Immature natural killer cell (primary cell): Measurements from ENCODE around the gene MAML3. TPM values are rescaled to one million over a fixed set of nuclear protein-coding genes. Genes with fewer than 3 reads are reported as not detected.

Experiments used
- DNase-seq, 3 donors: peaks; one replicate each; pipeline ENCODE4 v3.0.0; 2022; ENCODE audit warnings: mixed read lengths in 1 of 3
- H3K27ac Mint-ChIP-seq, 6 donors: one replicate each; pipeline ENCODE4 v1.8.0; 2020; ENCODE audit warnings: mixed read lengths in 6 of 6, mild to moderate bottlenecking in 5 of 6, inconsistent platforms in 4 of 6, moderate library complexity in 3 of 6
- H3K27me3 Mint-ChIP-seq, 3 donors: one replicate each; pipeline ENCODE4 v1.8.0; 2020 to 2021; ENCODE audit warnings: low read depth in 3 of 3, mild to moderate bottlenecking in 3 of 3, mixed read lengths in 3 of 3, moderate library complexity in 3 of 3, inconsistent platforms in 1 of 3
- H3K36me3 Mint-ChIP-seq, 3 donors: one replicate each; pipeline ENCODE4 v1.8.0; 2020; ENCODE audit warnings: mixed read lengths in 3 of 3, inconsistent platforms in 2 of 3, mild to moderate bottlenecking in 2 of 3
- H3K4me1 Mint-ChIP-seq, 2 donors: one replicate each; pipeline ENCODE4 v1.8.0; 2020; ENCODE audit warnings: inconsistent platforms in 2 of 2, mild to moderate bottlenecking in 2 of 2, mixed read lengths in 2 of 2, moderate library complexity in 1 of 2
- H3K4me3 Mint-ChIP-seq, 5 donors: one replicate each; pipeline ENCODE4 v1.8.0; 2020; ENCODE audit warnings: mild to moderate bottlenecking in 5 of 5, mixed read lengths in 5 of 5, inconsistent platforms in 3 of 5, moderate library complexity in 3 of 5
- H3K9me3 Mint-ChIP-seq, 6 donors: one replicate each; pipeline ENCODE4 v1.8.0; 2020; ENCODE audit warnings: mild to moderate bottlenecking in 6 of 6, mixed read lengths in 6 of 6, inconsistent platforms in 4 of 6, moderate library complexity in 3 of 6
- polyA plus RNA-seq, 3 donors: library from polyadenylated mRNA; unstranded; fragments of 300-500 nt; fragmentation: Illumina TruSeq; gene quantifications; one replicate each; pipeline ENCODE4 v1.2.3, GENCODE V29; 2021

Gene MAML3
- polyA plus RNA-seq, 3 donors from 2014 or later, result 0.41 to 1.2 TPM; not detected in 1

- Mint-ChIP-seq H3K27me3 (peaks cover 3 to 5% (median 5%) of the 10 kb centered on the region in 3 donors), H3K4me1 (peaks cover 3 to 7% of the 10 kb centered on the region in 2 donors), H3K9me3 (no peaks in the 10 kb centered on the region), H3K27ac (peak overlapping the region in 1 of 6 donors; percentile 22), H3K36me3 (no peaks in the 10 kb centered on the region), H3K4me3 (no peak overlapping the region)
- no peak for DNase-seq
Measured at GRCh38 chr4:139740531-139741041, 413.4 kb downstream of the MAML3 start.

GRCh38 chr4:139740121-139740520 is 413.9 kb downstream of the MAML3 start:
- Mint-ChIP-seq H3K4me1 (peaks cover 3 to 7% of the 10 kb centered on the region in 2 donors), H3K9me3 (no peaks in the 10 kb centered on the region), H3K27ac (no peak overlapping the region), H3K36me3 (no peaks in the 10 kb centered on the region), H3K4me3 (no peak overlapping the region), H3K27me3 (peaks cover 5% of the 10 kb centered on the region in 3 donors)
- no peak for DNase-seq

- Mint-ChIP-seq H3K36me3 (no peaks in the 10 kb centered on the region), H3K4me3 (no peak overlapping the region), H3K27me3 (peaks cover 5 to 11% (median 11%) of the 10 kb centered on the region in 3 donors), H3K27ac (no peak overlapping the region), H3K4me1 (peaks cover 10 to 16% of the 10 kb centered on the region in 2 donors), H3K9me3 (no peaks in the 10 kb centered on the region)
- no peak for DNase-seq
Measured at GRCh38 chr4:139738846-139739613, 415.0 kb downstream of the MAML3 start.

- no peak overlapping the region for H3K4me3 Mint-ChIP-seq
- peaks cover 5 to 17% (median 14%) of the 10 kb centered on the region in 3 donors for H3K27me3 Mint-ChIP-seq
Measured at GRCh38 chr4:139736661-139737060, 417.3 kb downstream of the MAML3 start.

GRCh38 chr4:139736274-139736660 is 417.7 kb downstream of the MAML3 start:
- peaks cover 5 to 17% (median 14%) of the 10 kb centered on the region in 3 donors for H3K27me3 Mint-ChIP-seq
- H3K27ac Mint-ChIP-seq, result no peak overlapping the region
- no peaks in the 10 kb centered on the region for H3K9me3 Mint-ChIP-seq
- peak overlapping the region in 3 of 5 donors; percentile 47 to 71 (median 55) for H3K4me3 Mint-ChIP-seq
- no peak for DNase-seq
- H3K4me1 Mint-ChIP-seq, result peaks cover 10 to 16% of the 10 kb centered on the region in 2 donors
- peaks cover 0 to 3% (median 3%) of the 10 kb centered on the region in 3 donors for H3K36me3 Mint-ChIP-seq

More at GRCh38 chr4:139736661-139737060, 417.3 kb downstream of the MAML3 start:
- no peak overlapping the region for H3K27ac Mint-ChIP-seq
- H3K36me3 Mint-ChIP-seq, result peaks cover 0 to 3% (median 3%) of the 10 kb centered on the region in 3 donors
- H3K9me3 Mint-ChIP-seq, result no peaks in the 10 kb centered on the region
- no peak for DNase-seq
- peaks cover 10 to 16% of the 10 kb centered on the region in 2 donors for H3K4me1 Mint-ChIP-seq

GRCh38 chr4:139735381-139736273 is 418.4 kb downstream of the MAML3 start:
- H3K4me1 Mint-ChIP-seq, result peaks cover 10 to 16% of the 10 kb centered on the region in 2 donors

GRCh38 chr4:139734875-139735380 is 419.1 kb downstream of the MAML3 start:
- Mint-ChIP-seq H3K27me3 (peaks cover 5 to 21% (median 13%) of the 10 kb centered on the region in 3 donors), H3K27ac (peak overlapping the region in 2 of 6 donors; percentile 13 to 82), H3K9me3 (no peaks in the 10 kb centered on the region)

More at GRCh38 chr4:139735381-139736273, 418.4 kb downstream of the MAML3 start:
- Mint-ChIP-seq H3K27me3 (peaks cover 5 to 20% (median 12%) of the 10 kb centered on the region in 3 donors), H3K27ac (peak overlapping the region in 1 of 6 donors; percentile 82), H3K36me3 (peaks cover 0 to 3% (median 3%) of the 10 kb centered on the region in 3 donors), H3K4me3 (peak overlapping the region; percentile 71 to 84 (median 76)), H3K9me3 (no peaks in the 10 kb centered on the region)
- DNase-seq, result peak in 2 of 3 donors; percentile 3 to 6

GRCh38 chr4:139734201-139734874 is 419.6 kb downstream of the MAML3 start:
- H3K36me3 Mint-ChIP-seq, result peaks cover 0 to 3% (median 3%) of the 10 kb centered on the region in 3 donors
- no peaks in the 10 kb centered on the region for H3K9me3 Mint-ChIP-seq
- peaks cover 5 to 21% (median 13%) of the 10 kb centered on the region in 3 donors for H3K27me3 Mint-ChIP-seq
- H3K27ac Mint-ChIP-seq, result peak overlapping the region in 1 of 6 donors; percentile 13
- peak overlapping the region; percentile 71 to 84 (median 76) for H3K4me3 Mint-ChIP-seq
- peaks cover 10 to 16% of the 10 kb centered on the region in 2 donors for H3K4me1 Mint-ChIP-seq
- DNase-seq, result no peak

More at GRCh38 chr4:139734875-139735380, 419.1 kb downstream of the MAML3 start:
- peaks cover 0 to 3% (median 3%) of the 10 kb centered on the region in 3 donors for H3K36me3 Mint-ChIP-seq
- peak; percentile 65 to 74 (median 66) for DNase-seq
- H3K4me3 Mint-ChIP-seq, result peak overlapping the region; percentile 71 to 84 (median 76)
- H3K4me1 Mint-ChIP-seq, result peaks cover 10 to 16% of the 10 kb centered on the region in 2 donors

GRCh38 chr4:139732991-139733570 is 420.9 kb downstream of the MAML3 start:
- Mint-ChIP-seq H3K9me3 (no peaks in the 10 kb centered on the region), H3K36me3 (peaks cover 0 to 9% (median 7%) of the 10 kb centered on the region in 3 donors), H3K4me1 (peaks cover 10 to 16% of the 10 kb centered on the region in 2 donors), H3K27ac (no peak overlapping the region), H3K27me3 (peaks cover 5 to 21% (median 13%) of the 10 kb centered on the region in 3 donors), H3K4me3 (peak overlapping the region in 1 of 5 donors; percentile 24)
- DNase-seq, result no peak

GRCh38 chr4:139728840-139729239 is 425.1 kb downstream of the MAML3 start:
- no peak overlapping the region for H3K4me3 Mint-ChIP-seq
- H3K36me3 Mint-ChIP-seq, result peaks cover 0 to 9% (median 7%) of the 10 kb centered on the region in 3 donors
- no peaks in the 10 kb centered on the region for H3K9me3 Mint-ChIP-seq
- peaks cover 0 to 11% (median 4%) of the 10 kb centered on the region in 3 donors for H3K27me3 Mint-ChIP-seq
- H3K4me1 Mint-ChIP-seq, result no peaks in the 10 kb centered on the region
- DNase-seq, result no peak
- peak overlapping the region in 2 of 6 donors; percentile 28 to 63 for H3K27ac Mint-ChIP-seq

GRCh38 chr4:139728146-139728545 is 425.8 kb downstream of the MAML3 start:
- no peak for DNase-seq
- no peaks in the 10 kb centered on the region for H3K4me1 Mint-ChIP-seq
- peaks cover 0 to 9% (median 7%) of the 10 kb centered on the region in 3 donors for H3K36me3 Mint-ChIP-seq
- no peak overlapping the region for H3K4me3 Mint-ChIP-seq
- peaks cover 0 to 10% (median 4%) of the 10 kb centered on the region in 3 donors for H3K27me3 Mint-ChIP-seq
- no peaks in the 10 kb centered on the region for H3K9me3 Mint-ChIP-seq
- no peak overlapping the region for H3K27ac Mint-ChIP-seq

GRCh38 chr4:139726615-139727014 is 427.4 kb downstream of the MAML3 start:
- Mint-ChIP-seq H3K27me3 (peaks cover 0 to 4% (median 2%) of the 10 kb centered on the region in 3 donors), H3K36me3 (peaks cover 0 to 6% (median 4%) of the 10 kb centered on the region in 3 donors), H3K4me1 (no peaks in the 10 kb centered on the region), H3K27ac (no peak overlapping the region), H3K9me3 (no peaks in the 10 kb centered on the region), H3K4me3 (no peak overlapping the region)
- no peak for DNase-seq
